OCI-LY7 (cell line): ENCODE data around the gene HSD3B2. TPM values are rescaled to one million over a fixed set of nuclear protein-coding genes. Genes with fewer than 3 reads are reported as not detected.

Source experiments
- BruUV-seq: library from RNA; stranded (reverse); fragments of 400-500 nt; replicated peaks from 2 replicates; lab custom pipeline; 2021; lab: Mats Ljungman, UMichigan
- CTCF ChIA-PET: fragments of 300-600 bp; sonication (Branson Sonifier 250); formaldehyde crosslinking; loops from one replicate; lab custom pipeline; 2022; ENCODE audit warnings: antibody characterized with exemption; ENCODE audit not compliant: unreplicated experiment; lab: Charles Lee
- POLR2A ChIA-PET: fragments of 300-600 bp; sonication (Branson Sonifier 250); formaldehyde crosslinking; loops from one replicate; lab custom pipeline; 2022; ENCODE audit warnings: antibody characterized with exemption; lab: Charles Lee
- DNase-seq: peaks from one replicate; pipeline ENCODE4 v3.0.0-alpha.2; 2015; ENCODE audit warnings: low spot score
- H2AFZ ChIP-seq: fragments of 200-600 bp; sonication (generic), shearing (Covaris generic); 2 replicates; pipeline ENCODE4 v1.6.1; 2014; ENCODE audit warnings: mild to moderate bottlenecking, antibody characterized with exemption, low read length, moderate library complexity
- H3K27ac ChIP-seq: fragments of 200-600 bp; sonication (generic); 2 replicates; pipeline ENCODE4 v1.5.1; 2014; ENCODE audit warnings: mixed run types, low read depth, mild to moderate bottlenecking, moderate library complexity, low read length, inconsistent platforms; ENCODE audit not compliant: poor library complexity, severe bottlenecking
- H3K36me3 ChIP-seq: fragments of 200-600 bp; sonication (generic); 2 replicates; pipeline ENCODE4 v1.6.1; 2014; ENCODE audit warnings: mild to moderate bottlenecking, antibody characterized with exemption, low read length, moderate library complexity, mixed read lengths; ENCODE audit not compliant: insufficient read depth
- H3K4me1 ChIP-seq: fragments of 200-600 bp; sonication (generic); 2 replicates; pipeline ENCODE4 v1.5.1; 2014; ENCODE audit warnings: mild to moderate bottlenecking, low read length; ENCODE audit not compliant: insufficient read depth, poor library complexity, severe bottlenecking
- H3K4me2 ChIP-seq: fragments of 200-600 bp; sonication (generic); 2 replicates; pipeline ENCODE4 v1.6.1; 2014; ENCODE audit warnings: mild to moderate bottlenecking, low read length
- H3K4me3 ChIP-seq: fragments of 200-600 bp; sonication (generic); 2 replicates; pipeline ENCODE4 v1.5.1; 2014; ENCODE audit warnings: mild to moderate bottlenecking, low read depth, low read length; ENCODE audit not compliant: poor library complexity, severe bottlenecking
- H3K79me2 ChIP-seq: fragments of 200-600 bp; sonication (generic); 2 replicates; pipeline ENCODE4 v1.6.1; 2016; ENCODE audit warnings: low read depth, mild to moderate bottlenecking, low read length, moderate library complexity, mixed read lengths; ENCODE audit not compliant: insufficient read depth
- H3K9me2 ChIP-seq: fragments of 200-600 bp; sonication (generic); 2 replicates; pipeline ENCODE4 v1.6.1; 2016; ENCODE audit warnings: mild to moderate bottlenecking, low read length, mixed read lengths; ENCODE audit not compliant: insufficient read depth
- H3K9me3 ChIP-seq: fragments of 200-600 bp; sonication (generic); 2 replicates; pipeline ENCODE4 v1.6.1; 2014; ENCODE audit warnings: mild to moderate bottlenecking, mixed run types, low read length, mixed read lengths
- H4K20me1 ChIP-seq: fragments of 200-600 bp; sonication (generic); 2 replicates; pipeline ENCODE4 v1.6.1; 2014; ENCODE audit warnings: mild to moderate bottlenecking, antibody characterized with exemption, low read length, moderate library complexity, mixed read lengths; ENCODE audit not compliant: insufficient read depth
- CTCF ChIP-seq: fragments of 200-600 bp; sonication (generic); conservative IDR thresholded peaks from 2 replicates; pipeline ENCODE4 v1.5.1; 2014; ENCODE audit warnings: mild to moderate bottlenecking, antibody characterized with exemption, low read length, moderate library complexity, mixed read lengths
- EZH2phosphoT487 ChIP-seq: fragments of 200-600 bp; sonication (generic); IDR thresholded peaks from 2 replicates; pipeline ENCODE4 v1.6.1; 2018; ENCODE audit warnings: low read depth, borderline replicate concordance, mild to moderate bottlenecking, mixed run types, antibody characterized with exemption, low read length, moderate library complexity, mixed read lengths
- intact Hi-C: fragments of 100-400 bp; cut with micrococcal nuclease; formaldehyde crosslinking; loops from one replicate; pipeline ENCODE4 v1.10.0; 2022; ENCODE audit not compliant: unreplicated experiment
- total RNA-seq, 2 experiments: library from RNA; depleted of rRNA in 1 of 2; stranded (reverse); fragments of >200 nt in 1 of 2; shearing (Covaris generic) in 1 of 2; gene quantifications; 2 replicates each; pipeline ENCODE4 v1.2.3, GENCODE V29; 2014 to 2022

The HSD3B2 gene
- total RNA-seq, 2 experiments from 2014 or later: not detected

- H4K20me1 ChIP-seq: no peaks in the 10 kb centered on the region
- intact Hi-C loops: no loop called here
- H3K36me3 ChIP-seq: no peaks in the 10 kb centered on the region
- BruUV-seq: no TSS peak
- no peaks in the 10 kb centered on the region for H3K4me1 ChIP-seq
- H3K4me2 ChIP-seq: no peak overlapping the region
- no peaks in the 10 kb centered on the region for H3K9me3 ChIP-seq
- no peak for TF ChIP-seq EZH2phosphoT487
- no peak for TF ChIP-seq CTCF
- no peaks in the 10 kb centered on the region for H3K9me2 ChIP-seq
- H3K79me2 ChIP-seq: no peaks in the 10 kb centered on the region
- H2AFZ ChIP-seq: no peak overlapping the region
- ChIA-PET CTCF (no interaction called here), POLR2A (interaction anchor here (0.5 to 1.5 kb wide), 2 partner anchors 9 to 19 kb away, joined by 3 read pairs; no protein-coding TSS in a partner anchor)
- H3K4me3 ChIP-seq: no peak overlapping the region
- no peak overlapping the region for H3K27ac ChIP-seq
- no peak for DNase-seq
Observed at GRCh38 chr1:119422631-119423030, 7.7 kb downstream of the HSD3B2 start.

- DNase-seq: no peak
- CTCF ChIA-PET: no interaction called here
- intact Hi-C loops: no loop called here
- Histone ChIP-seq H4K20me1 (no peaks in the 10 kb centered on the region), H3K9me2 (no peaks in the 10 kb centered on the region), H3K79me2 (no peaks in the 10 kb centered on the region), H3K27ac (no peak overlapping the region), H3K36me3 (no peaks in the 10 kb centered on the region), H3K9me3 (no peaks in the 10 kb centered on the region), H3K4me3 (no peak overlapping the region), H3K4me2 (no peak overlapping the region), H2AFZ (no peak overlapping the region), H3K4me1 (no peaks in the 10 kb centered on the region)
- no TSS peak for BruUV-seq
- TF ChIP-seq CTCF (no peak), EZH2phosphoT487 (no peak)
- POLR2A ChIA-PET: no interaction called here
Observed at GRCh38 chr1:119428991-119429390, 14.0 kb downstream of the HSD3B2 start.

GRCh38 chr1:119429687-119430086 is 14.7 kb downstream of the HSD3B2 start:
- Histone ChIP-seq H3K36me3 (no peaks in the 10 kb centered on the region), H3K27ac (no peak overlapping the region), H3K4me2 (no peak overlapping the region), H3K9me2 (no peaks in the 10 kb centered on the region), H2AFZ (no peak overlapping the region), H3K4me3 (no peak overlapping the region), H3K4me1 (no peaks in the 10 kb centered on the region), H3K79me2 (no peaks in the 10 kb centered on the region), H4K20me1 (no peaks in the 10 kb centered on the region), H3K9me3 (no peaks in the 10 kb centered on the region)
- TF ChIP-seq CTCF (no peak), EZH2phosphoT487 (no peak)
- DNase-seq: no peak
- CTCF ChIA-PET: no interaction called here
- intact Hi-C loops: no loop called here
- BruUV-seq: no TSS peak
- POLR2A ChIA-PET: no interaction called here
